PFSK-1 (cell line): ENCODE measurements around the gene RSPO4.

ENCODE experiments used
- FOXP2 ChIP-seq: optimal IDR thresholded peaks from 2 replicates; pipeline ENCODE3; 2011; ENCODE audit warnings: borderline replicate concordance, control low read depth, inconsistent platforms; ENCODE audit not compliant: insufficient read depth; ENCODE audit errors: extremely low read length, extremely low read depth
- POLR2AphosphoS5 ChIP-seq: IDR thresholded peaks from 2 replicates; pipeline ENCODE4 v1.6.1; 2012; ENCODE audit warnings: low read depth, mild to moderate bottlenecking, control low read depth, low read length, moderate library complexity
- REST ChIP-seq, 2 experiments: IDR thresholded peaks; 2 replicates each; pipeline versions ENCODE4 v1.6.1 to v1.8.0; 2011 to 2012; ENCODE audit warnings: low read depth in 2 of 2, low read length in 2 of 2, control low read depth in 1 of 2, inconsistent platforms in 1 of 2, mild to moderate bottlenecking in 1 of 2, moderate library complexity in 1 of 2; ENCODE audit not compliant: insufficient read depth in 1 of 2
- SIN3A ChIP-seq: IDR thresholded peaks from 2 replicates; pipeline ENCODE4 v1.6.1; 2012; ENCODE audit warnings: mild to moderate bottlenecking, low read length, moderate library complexity, borderline replicate concordance; ENCODE audit not compliant: insufficient read depth
- TAF1 ChIP-seq: IDR thresholded peaks from 2 replicates; pipeline ENCODE4 v1.6.1; 2012; ENCODE audit warnings: low read length, control low read depth, borderline replicate concordance; ENCODE audit not compliant: insufficient read depth

RSPO4 gene

GRCh38 chr20:1005452-1006027, 3.4 kb upstream of the RSPO4 start:
- no peak for TF ChIP-seq TAF1
- TF ChIP-seq FOXP2 = no peak
- no peak for TF ChIP-seq POLR2AphosphoS5
- TF ChIP-seq SIN3A = no peak

- TF ChIP-seq POLR2AphosphoS5 = no peak
- no peak for TF ChIP-seq REST (IDR thresholded peaks at IDR 0.05; ENCODE audit: insufficient read depth in 1 of 2, low read depth in 2 of 2, low read length in 2 of 2)
- TF ChIP-seq SIN3A = no peak
- no peak for TF ChIP-seq TAF1
- TF ChIP-seq FOXP2 = no peak
Measured at GRCh38 chr20:1003920-1004697, 2.0 kb upstream of the RSPO4 start.

- no peak for TF ChIP-seq REST (IDR thresholded peaks at IDR 0.05; ENCODE audit: insufficient read depth in 1 of 2, low read depth in 2 of 2, low read length in 2 of 2)
- no peak for TF ChIP-seq TAF1
- TF ChIP-seq FOXP2 = no peak
- TF ChIP-seq POLR2AphosphoS5 = no peak
- no peak for TF ChIP-seq SIN3A
Measured at GRCh38 chr20:1002682-1003561, 811 bp upstream of the RSPO4 start.

- no peak for TF ChIP-seq POLR2AphosphoS5
Measured at GRCh38 chr20:1001116-1001515, 995 bp downstream of the RSPO4 start.

- TF ChIP-seq TAF1 = no peak
- no peak for TF ChIP-seq SIN3A
- TF ChIP-seq REST (IDR thresholded peaks at IDR 0.05; ENCODE audit: insufficient read depth in 1 of 2, low read depth in 2 of 2, low read length in 2 of 2) = no peak
Measured at GRCh38 chr20:998231-998830, 3.8 kb downstream of the RSPO4 start.
